Right lobe of liver (tissue), 4 donors: Measurements from ENCODE around the gene IREB2.

ENCODE experiments used
- POLR2A ChIP-seq: fragments of 450-650 bp; IDR thresholded peaks from one replicate; pipeline ENCODE4 v1.6.1; 2017; ENCODE audit warnings: antibody characterized with exemption, mild to moderate bottlenecking
- TF ChIP-seq, protein P1 (sequence below), 4 donors: fragments of 200-600 bp in 3 of 4; fragments of 450-650 bp in 1 of 4; IDR thresholded peaks; one replicate each; pipeline versions ENCODE4 v1.5.1 to v1.8.0; 2016 to 2022; ENCODE audit warnings: antibody characterized with exemption in 4 of 4, mild to moderate bottlenecking in 2 of 4
- donor health status: DM: no; HTN: no; CAD: no.
- donor health status: DM: no; HTN: no; CAD: no.
- donor health status: DM: no; HTN: yes; CAD: no.

DNA sequence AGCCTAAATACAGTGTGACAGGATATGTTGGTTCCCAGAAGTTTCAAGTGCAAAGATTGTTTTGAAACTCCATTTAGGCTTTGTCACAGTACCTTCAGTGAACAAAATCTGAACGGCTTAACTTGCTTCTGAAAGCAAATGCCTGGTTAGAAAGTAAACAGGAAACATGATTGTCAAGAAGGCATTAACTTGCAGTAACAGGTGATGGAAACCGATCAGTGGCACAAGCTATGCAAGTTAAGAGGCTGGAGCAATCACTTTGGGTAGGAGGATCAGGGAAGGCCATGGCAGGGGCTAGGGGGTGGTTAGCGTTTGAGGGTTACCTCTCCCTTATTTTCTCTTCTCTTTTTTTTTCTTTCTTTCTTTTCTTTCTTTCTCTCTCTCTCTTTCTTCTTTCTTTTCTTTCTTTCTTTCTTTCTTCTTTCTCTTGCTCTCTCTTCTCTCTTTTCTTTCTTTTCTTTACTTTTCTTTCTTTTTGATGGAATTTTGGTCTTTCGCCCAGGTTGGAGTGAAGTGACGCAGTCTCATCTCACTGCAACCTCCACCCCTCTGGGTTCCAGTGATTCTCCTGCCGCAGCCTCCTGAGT is 71.8 kb downstream of the IREB2 start:
- TF ChIP-seq, protein P1, sequence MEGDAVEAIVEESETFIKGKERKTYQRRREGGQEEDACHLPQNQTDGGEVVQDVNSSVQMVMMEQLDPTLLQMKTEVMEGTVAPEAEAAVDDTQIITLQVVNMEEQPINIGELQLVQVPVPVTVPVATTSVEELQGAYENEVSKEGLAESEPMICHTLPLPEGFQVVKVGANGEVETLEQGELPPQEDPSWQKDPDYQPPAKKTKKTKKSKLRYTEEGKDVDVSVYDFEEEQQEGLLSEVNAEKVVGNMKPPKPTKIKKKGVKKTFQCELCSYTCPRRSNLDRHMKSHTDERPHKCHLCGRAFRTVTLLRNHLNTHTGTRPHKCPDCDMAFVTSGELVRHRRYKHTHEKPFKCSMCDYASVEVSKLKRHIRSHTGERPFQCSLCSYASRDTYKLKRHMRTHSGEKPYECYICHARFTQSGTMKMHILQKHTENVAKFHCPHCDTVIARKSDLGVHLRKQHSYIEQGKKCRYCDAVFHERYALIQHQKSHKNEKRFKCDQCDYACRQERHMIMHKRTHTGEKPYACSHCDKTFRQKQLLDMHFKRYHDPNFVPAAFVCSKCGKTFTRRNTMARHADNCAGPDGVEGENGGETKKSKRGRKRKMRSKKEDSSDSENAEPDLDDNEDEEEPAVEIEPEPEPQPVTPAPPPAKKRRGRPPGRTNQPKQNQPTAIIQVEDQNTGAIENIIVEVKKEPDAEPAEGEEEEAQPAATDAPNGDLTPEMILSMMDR (IDR thresholded peaks at IDR 0.05): no peak
- no peak for TF ChIP-seq POLR2A
